ENCODE measurements around the gene LSM14A.
A peak's percentile ranks its signal among the peaks of the same experiment; 100 is the strongest.
"Not testable (repeated sequence)": the region's sequence is repeated elsewhere in the genome, so short reads cannot be mapped to it uniquely, and the experiment has no call there.

The LSM14A gene

GRCh38 chr19:34159541-34159940, 12.8 kb upstream of the LSM14A start:
- not testable (repeated sequence) for DNase-seq

- DNase-seq, result peak in 2 of 3 donors; percentile 17 to 27
Measured at GRCh38 chr19:34161902-34162301, 10.4 kb upstream of the LSM14A start.

GRCh38 chr19:34165295-34165738, 7.0 kb upstream of the LSM14A start:
- peak; percentile 30 to 56 (median 40) for DNase-seq

GRCh38 chr19:34169475-34170199, 2.7 kb upstream of the LSM14A start:
- not testable (repeated sequence) for DNase-seq

GRCh38 chr19:34171539-34171876, 796 bp upstream of the LSM14A start:
- peak; percentile 23 to 45 (median 38) for DNase-seq

GRCh38 chr19:34172661-34173192, 423 bp downstream of the LSM14A start:
- DNase-seq, result peak; percentile 52 to 79 (median 60)

GRCh38 chr19:34173193-34173956, 1.1 kb downstream of the LSM14A start:
- DNase-seq, result peak in 2 of 3 donors; percentile 8 to 26

- DNase-seq, result not testable (repeated sequence)
Measured at GRCh38 chr19:34175173-34175572, 2.9 kb downstream of the LSM14A start.

- no peak for DNase-seq
Measured at GRCh38 chr19:34176581-34176980, 4.3 kb downstream of the LSM14A start.

GRCh38 chr19:34178274-34178610, 5.9 kb downstream of the LSM14A start:
- DNase-seq, result no peak

GRCh38 chr19:34179066-34179465, 6.8 kb downstream of the LSM14A start:
- DNase-seq, result no peak

GRCh38 chr19:34180273-34180672, 8.0 kb downstream of the LSM14A start:
- DNase-seq, result no peak

- DNase-seq, result no peak
Measured at GRCh38 chr19:34180709-34181108, 8.4 kb downstream of the LSM14A start.

GRCh38 chr19:34181111-34181864, 9.0 kb downstream of the LSM14A start:
- DNase-seq, result peak; percentile 11 to 56 (median 48)

- DNase-seq, result no peak
Measured at GRCh38 chr19:34182125-34182524, 9.8 kb downstream of the LSM14A start.

- peak; percentile 19 to 42 (median 40) for DNase-seq
Measured at GRCh38 chr19:34184880-34185491, 12.7 kb downstream of the LSM14A start.

GRCh38 chr19:34186205-34186604, 13.9 kb downstream of the LSM14A start:
- DNase-seq, result no peak

GRCh38 chr19:34187011-34187410, 14.7 kb downstream of the LSM14A start:
- no peak for DNase-seq

GRCh38 chr19:34188408-34188807, 16.1 kb downstream of the LSM14A start:
- peak; percentile 40 to 66 (median 65) for DNase-seq

- no peak for DNase-seq
Measured at GRCh38 chr19:34189199-34189916, 17.1 kb downstream of the LSM14A start.

- no peak for DNase-seq
Measured at GRCh38 chr19:34189917-34190425, 17.7 kb downstream of the LSM14A start.

Measured in suppressor macrophage treated with lipopolysaccharide for 1 hour (primary cell).